SU-DHL-6 (cell line): Measurements from ENCODE around the gene NAV1.

Experiments used
- CTCF ChIP-seq: fragments of 200-600 bp; sonication (generic); IDR thresholded peaks from one replicate; pipeline ENCODE4 v1.5.1; 2017; ENCODE audit warnings: antibody characterized with exemption, mild to moderate bottlenecking, low read length, moderate library complexity; ENCODE audit not compliant: insufficient read depth, poor library complexity, severe bottlenecking
- EZH2phosphoT487 ChIP-seq: fragments of 200-600 bp; sonication (generic), shearing (Covaris generic); conservative IDR thresholded peaks from 2 replicates; pipeline ENCODE4 v1.6.1; 2018; ENCODE audit warnings: mild to moderate bottlenecking, antibody characterized with exemption, low read length, moderate library complexity, mixed read lengths

DNA sequence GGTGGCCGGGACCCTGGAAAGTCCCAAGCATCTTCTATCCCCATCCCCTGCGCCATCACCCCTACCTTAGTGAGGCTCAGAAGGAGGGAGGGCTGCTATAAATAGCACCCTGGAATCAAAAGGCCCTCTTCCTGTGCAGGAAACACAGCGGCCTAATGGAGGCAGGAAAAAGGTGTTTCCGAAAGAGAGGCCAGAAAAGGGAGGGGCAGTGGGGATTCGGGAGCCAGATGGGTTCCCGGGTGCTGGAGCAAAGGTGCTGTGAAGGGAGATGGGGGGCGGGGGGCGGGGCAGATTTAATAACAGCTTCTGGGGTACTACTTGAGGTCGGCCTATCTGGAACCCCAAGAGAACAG, 16.6 kb downstream of the NAV1 start:
- TF ChIP-seq CTCF: no peak
- no peak for TF ChIP-seq EZH2phosphoT487
